ENCODE measurements around the gene CREBBP.
A peak's percentile ranks its signal among the peaks of the same experiment; 100 is the strongest.

CREBBP gene

GRCh38 chr16:3874794-3875692 is 5.5 kb downstream of the CREBBP start:
- no peak for DNase-seq (ENCODE audit: extremely low read depth, low read depth)
- TF ChIP-seq, protein P1, sequence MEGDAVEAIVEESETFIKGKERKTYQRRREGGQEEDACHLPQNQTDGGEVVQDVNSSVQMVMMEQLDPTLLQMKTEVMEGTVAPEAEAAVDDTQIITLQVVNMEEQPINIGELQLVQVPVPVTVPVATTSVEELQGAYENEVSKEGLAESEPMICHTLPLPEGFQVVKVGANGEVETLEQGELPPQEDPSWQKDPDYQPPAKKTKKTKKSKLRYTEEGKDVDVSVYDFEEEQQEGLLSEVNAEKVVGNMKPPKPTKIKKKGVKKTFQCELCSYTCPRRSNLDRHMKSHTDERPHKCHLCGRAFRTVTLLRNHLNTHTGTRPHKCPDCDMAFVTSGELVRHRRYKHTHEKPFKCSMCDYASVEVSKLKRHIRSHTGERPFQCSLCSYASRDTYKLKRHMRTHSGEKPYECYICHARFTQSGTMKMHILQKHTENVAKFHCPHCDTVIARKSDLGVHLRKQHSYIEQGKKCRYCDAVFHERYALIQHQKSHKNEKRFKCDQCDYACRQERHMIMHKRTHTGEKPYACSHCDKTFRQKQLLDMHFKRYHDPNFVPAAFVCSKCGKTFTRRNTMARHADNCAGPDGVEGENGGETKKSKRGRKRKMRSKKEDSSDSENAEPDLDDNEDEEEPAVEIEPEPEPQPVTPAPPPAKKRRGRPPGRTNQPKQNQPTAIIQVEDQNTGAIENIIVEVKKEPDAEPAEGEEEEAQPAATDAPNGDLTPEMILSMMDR (IDR thresholded peaks at IDR 0.05; ENCODE audit: low read depth, low read length, missing control alignments): no peak
- no peak overlapping the region for H3K4me3 ChIP-seq (replicated peaks; ENCODE audit: low read depth, low read length)

- no peak for DNase-seq (ENCODE audit: extremely low read depth, low read depth)
- TF ChIP-seq, protein P1 (IDR thresholded peaks at IDR 0.05; ENCODE audit: low read depth, low read length, missing control alignments): no peak
- no peak overlapping the region for H3K4me3 ChIP-seq (replicated peaks; ENCODE audit: low read depth, low read length)
Observed at GRCh38 chr16:3874242-3874641, 6.3 kb downstream of the CREBBP start.

DNA sequence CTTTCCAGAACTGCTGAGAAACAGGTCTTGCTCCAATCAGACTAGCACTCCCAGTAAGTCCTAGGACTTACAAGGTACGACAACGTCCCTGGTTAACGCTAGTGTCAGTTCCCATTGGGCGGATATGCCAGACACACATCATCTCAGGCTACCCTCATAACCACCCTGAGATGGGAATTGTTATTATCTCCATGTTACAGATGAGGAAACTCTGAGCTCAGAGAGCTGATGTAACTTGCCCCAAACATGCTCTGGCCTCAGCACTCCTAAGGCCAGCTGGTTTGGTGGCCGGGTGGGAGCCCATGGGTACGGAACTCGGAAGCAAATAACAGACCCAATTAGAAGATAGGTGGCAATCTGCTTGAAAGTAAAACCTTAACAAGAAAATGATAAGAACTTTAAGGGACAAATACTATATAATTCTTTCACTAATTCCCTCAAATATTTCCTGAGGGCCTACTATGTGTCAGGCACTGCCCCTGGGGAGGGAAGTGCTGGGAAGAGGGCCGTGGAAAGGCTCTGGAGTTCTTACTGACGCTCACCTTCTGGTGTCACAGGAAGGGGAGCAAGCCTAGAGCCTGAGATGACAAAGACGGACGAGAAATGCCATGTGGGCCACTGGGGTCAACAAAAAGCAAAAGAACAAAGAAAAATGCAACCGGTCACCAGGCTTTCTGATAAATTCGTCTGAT is 6.9 kb downstream of the CREBBP start:
- no peak for DNase-seq (ENCODE audit: extremely low read depth, low read depth)
- H3K4me3 ChIP-seq (replicated peaks; ENCODE audit: low read depth, low read length): no peak overlapping the region
- TF ChIP-seq, protein P1 (IDR thresholded peaks at IDR 0.05; ENCODE audit: low read depth, low read length, missing control alignments): no peak

DNA sequence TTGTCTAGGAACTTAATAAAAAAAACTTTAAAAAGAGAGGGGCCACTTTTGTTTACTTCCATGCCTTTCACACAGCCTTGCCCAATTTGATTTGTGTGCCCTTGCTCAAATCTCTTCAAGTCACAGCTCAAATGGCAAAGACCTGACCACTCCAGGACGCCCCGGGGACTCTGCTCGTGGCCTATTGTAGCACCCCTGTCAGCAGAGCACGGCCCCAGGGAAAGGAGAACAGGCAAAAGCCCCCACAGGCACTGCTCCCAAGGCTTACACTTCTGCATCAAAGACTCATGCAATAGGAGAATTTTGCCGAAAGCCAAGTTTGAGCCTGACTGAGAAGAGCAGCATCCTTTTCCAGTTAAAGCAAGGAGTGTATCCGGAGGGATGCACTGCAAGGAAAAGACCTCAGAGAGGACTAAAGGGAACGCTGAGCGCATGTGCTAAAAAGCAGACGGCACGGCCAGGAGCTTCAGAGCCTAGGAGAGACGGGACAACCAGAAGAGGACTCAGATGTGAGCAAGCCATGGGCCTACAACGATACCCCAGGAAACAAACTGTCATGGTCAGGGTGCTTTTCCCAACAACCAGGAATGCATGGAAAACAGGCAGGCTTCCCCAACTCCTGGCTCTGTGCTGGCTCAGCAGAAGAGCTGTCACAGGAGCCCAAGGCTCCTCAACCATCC is 8.2 kb downstream of the CREBBP start:
- TF ChIP-seq, protein P1 (IDR thresholded peaks at IDR 0.05; ENCODE audit: low read depth, low read length, missing control alignments): no peak
- DNase-seq (ENCODE audit: extremely low read depth, low read depth): no peak
- 0 out of 2 replicates have a peak overlapping the region, but pooled peaks have one; percentile 0 for H3K4me3 ChIP-seq (replicated peaks; ENCODE audit: low read depth, low read length)

DNA sequence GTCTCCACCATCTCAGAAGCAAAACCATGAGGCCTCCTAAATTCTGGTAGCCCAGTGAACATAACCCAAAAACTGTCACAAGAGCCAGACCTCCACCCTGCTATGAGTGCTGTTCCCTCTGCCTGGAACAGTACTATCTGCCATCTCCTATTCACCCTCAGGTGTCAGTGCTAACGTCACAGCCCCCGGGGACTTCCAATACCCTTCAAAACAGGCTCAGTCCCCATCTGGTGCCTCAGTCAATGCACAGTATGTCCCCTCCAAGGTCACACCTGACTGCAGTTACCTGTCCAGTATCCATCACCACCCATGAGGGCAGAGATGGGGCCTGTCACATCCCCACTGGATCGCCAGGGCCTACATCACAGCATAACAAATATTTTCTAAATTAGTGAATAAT is 11.5 kb downstream of the CREBBP start:
- H3K4me3 ChIP-seq (replicated peaks; ENCODE audit: low read depth, low read length): no peak overlapping the region
- DNase-seq (ENCODE audit: extremely low read depth, low read depth): no peak
- TF ChIP-seq, protein P1 (IDR thresholded peaks at IDR 0.05; ENCODE audit: low read depth, low read length, missing control alignments): no peak

DNA sequence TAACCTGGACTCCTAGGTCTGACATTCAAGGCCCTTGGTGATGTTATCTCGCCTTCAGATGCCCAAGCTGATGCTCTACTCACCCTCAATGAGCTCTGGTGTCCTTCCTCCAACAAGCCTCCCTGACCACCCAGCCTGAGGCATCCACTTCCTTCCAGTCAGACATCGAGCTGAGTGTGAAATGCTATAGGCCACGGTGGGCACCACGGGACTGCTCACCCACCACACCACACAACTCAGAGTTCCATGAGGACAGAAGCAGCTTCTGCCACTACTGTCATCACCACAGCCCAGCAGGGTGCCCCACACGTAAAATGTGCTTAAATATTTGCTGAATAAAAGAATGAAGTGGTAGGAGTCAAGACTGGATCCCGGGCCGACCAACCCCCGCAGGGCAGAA is 12.0 kb downstream of the CREBBP start:
- no peak for DNase-seq (ENCODE audit: extremely low read depth, low read depth)
- TF ChIP-seq, protein P1 (IDR thresholded peaks at IDR 0.05; ENCODE audit: low read depth, low read length, missing control alignments): no peak
- no peak overlapping the region for H3K4me3 ChIP-seq (replicated peaks; ENCODE audit: low read depth, low read length)
